HEK293 (cell line): Measurements from ENCODE around the gene SLK.
A peak's percentile ranks its signal among the peaks of the same experiment; 100 is the strongest.

Experiments used
- CTCF ChIA-PET: fragments of 350-600 bp; formaldehyde crosslinking; extraction: SDS; loops from one replicate; lab custom pipeline; 2021; ENCODE audit warnings: antibody characterized with exemption; lab: Yijun Ruan, JAX
- POLR2A ChIA-PET: fragments of 300-600 bp; formaldehyde crosslinking; extraction: SDS; loops from one replicate; lab custom pipeline; 2020; ENCODE audit warnings: antibody characterized with exemption, inconsistent platforms; lab: Yijun Ruan, JAX
- H3K27ac ChIP-seq: fragments of 200-500 bp; sonication (Bioruptor generic); 2 replicates; pipeline ENCODE4 v1.5.1; 2014; ENCODE audit warnings: low read depth, low read length, control low read depth, inconsistent platforms; ENCODE audit errors: extremely low read depth
- H3K36me3 ChIP-seq, 2 experiments: fragments of 200-500 bp in 1 of 2; sonication (Bioruptor generic) in 1 of 2; 1 replicate in 1 of 2; 2 replicates in 1 of 2; pipeline ENCODE4 v1.5.1; 2014 to 2017; ENCODE audit warnings: inconsistent platforms in 2 of 2, low read length in 2 of 2; ENCODE audit not compliant: control insufficient read depth in 2 of 2, insufficient read depth in 1 of 2
- H3K4me1 ChIP-seq: fragments of 200-500 bp; sonication (Bioruptor generic); 2 replicates; pipeline ENCODE4 v1.5.1; 2014; ENCODE audit warnings: mild to moderate bottlenecking, low read length, inconsistent platforms; ENCODE audit not compliant: control insufficient read depth, insufficient read depth
- H3K4me3 ChIP-seq: 2 replicates; pipeline ENCODE4 v1.5.1; 2011; ENCODE audit warnings: low read depth, mild to moderate bottlenecking, control low read depth, low read length, moderate library complexity
- H3K9me3 ChIP-seq: fragments of 200-500 bp; sonication (Bioruptor generic); 2 replicates; pipeline ENCODE4 v1.5.1; 2014; ENCODE audit warnings: low read depth, low read length, inconsistent platforms; ENCODE audit not compliant: control insufficient read depth, insufficient read depth
- GLI2 ChIP-seq: fragments of 450-650 bp; formaldehyde crosslinking; IDR thresholded peaks from 2 replicates; pipeline ENCODE4; 2017; ENCODE audit warnings: missing biosample characterization, missing genetic modification characterization, low read depth, borderline replicate concordance
- KLF10 ChIP-seq: fragments of 450-650 bp; IDR thresholded peaks from 2 replicates; pipeline ENCODE4 v1.5.1; 2018; ENCODE audit warnings: missing biosample characterization, mild to moderate bottlenecking, missing genetic modification characterization
- KLF16 ChIP-seq: fragments of 450-650 bp; formaldehyde crosslinking; IDR thresholded peaks from 2 replicates; pipeline ENCODE4 v1.5.1; 2017; ENCODE audit warnings: missing biosample characterization, missing genetic modification characterization
- MYNN ChIP-seq: fragments of 450-650 bp; formaldehyde crosslinking; IDR thresholded peaks from 2 replicates; pipeline ENCODE4 v1.5.1; 2016; ENCODE audit warnings: missing biosample characterization, missing genetic modification characterization, borderline replicate concordance
- SALL2 ChIP-seq: fragments of 450-650 bp; formaldehyde crosslinking; IDR thresholded peaks from 2 replicates; pipeline ENCODE4 v1.5.0; 2017; ENCODE audit warnings: missing biosample characterization, mild to moderate bottlenecking, missing genetic modification characterization, borderline replicate concordance
- SP2 ChIP-seq: fragments of 450-650 bp; formaldehyde crosslinking; IDR thresholded peaks from 2 replicates; pipeline ENCODE4 v1.5.1; 2016; ENCODE audit warnings: missing biosample characterization, missing genetic modification characterization
- YY1 ChIP-seq: fragments of 450-650 bp; formaldehyde crosslinking; IDR thresholded peaks from 2 replicates; pipeline ENCODE4 v1.5.1; 2018; ENCODE audit warnings: missing biosample characterization, missing genetic modification characterization
- ZBTB1 ChIP-seq: fragments of 450-650 bp; formaldehyde crosslinking; IDR thresholded peaks from 2 replicates; pipeline ENCODE4 v1.5.1; 2016; ENCODE audit warnings: missing biosample characterization, missing genetic modification characterization
- ZBTB8A ChIP-seq: fragments of 450-650 bp; formaldehyde crosslinking; IDR thresholded peaks from 2 replicates; pipeline ENCODE4 v1.5.1; 2016; ENCODE audit warnings: missing biosample characterization, missing genetic modification characterization
- ZFHX2 ChIP-seq: fragments of 450-650 bp; formaldehyde crosslinking; conservative IDR thresholded peaks from 2 replicates; pipeline ENCODE4 v1.5.1; 2016; ENCODE audit warnings: missing biosample characterization, missing genetic modification characterization
- ZFP3 ChIP-seq: fragments of 450-650 bp; formaldehyde crosslinking; IDR thresholded peaks from 2 replicates; pipeline ENCODE4 v1.5.1; 2016; ENCODE audit warnings: low read depth, missing biosample characterization, missing genetic modification characterization
- ZIC2 ChIP-seq: fragments of 450-650 bp; formaldehyde crosslinking; IDR thresholded peaks from 2 replicates; pipeline ENCODE4 v1.5.1; 2016; ENCODE audit warnings: missing biosample characterization, missing genetic modification characterization
- ZNF121 ChIP-seq: fragments of 450-650 bp; formaldehyde crosslinking; IDR thresholded peaks from 2 replicates; pipeline ENCODE4 v1.5.1; 2016; ENCODE audit warnings: missing biosample characterization, missing genetic modification characterization
- ZNF23 ChIP-seq: fragments of 450-650 bp; formaldehyde crosslinking; IDR thresholded peaks from 2 replicates; pipeline ENCODE4 v1.5.1; 2016; ENCODE audit warnings: missing biosample characterization, missing genetic modification characterization, borderline replicate concordance
- ZNF335 ChIP-seq: fragments of 450-650 bp; formaldehyde crosslinking; conservative IDR thresholded peaks from 2 replicates; pipeline ENCODE4 v1.5.1; 2016; ENCODE audit warnings: missing biosample characterization, missing genetic modification characterization
- ZNF350 ChIP-seq: fragments of 450-650 bp; formaldehyde crosslinking; IDR thresholded peaks from 2 replicates; pipeline ENCODE4 v1.5.0; 2017; ENCODE audit warnings: missing biosample characterization, mild to moderate bottlenecking, missing genetic modification characterization
- ZNF416 ChIP-seq: fragments of 450-650 bp; formaldehyde crosslinking; IDR thresholded peaks from 2 replicates; pipeline ENCODE4 v1.5.1; 2016; ENCODE audit warnings: missing biosample characterization, missing genetic modification characterization
- ZNF433 ChIP-seq: fragments of 450-650 bp; formaldehyde crosslinking; IDR thresholded peaks from 2 replicates; pipeline ENCODE4 v1.5.1; 2016; ENCODE audit warnings: missing biosample characterization, missing genetic modification characterization, low read depth
- ZNF473 ChIP-seq: fragments of 450-650 bp; formaldehyde crosslinking; IDR thresholded peaks from 2 replicates; pipeline ENCODE4 v1.5.1; 2017; ENCODE audit warnings: missing biosample characterization, missing genetic modification characterization
- ZNF600 ChIP-seq: fragments of 450-650 bp; formaldehyde crosslinking; IDR thresholded peaks from 2 replicates; pipeline ENCODE4 v1.5.1; 2016; ENCODE audit warnings: missing biosample characterization, missing genetic modification characterization
- ZNF610 ChIP-seq: fragments of 450-650 bp; formaldehyde crosslinking; IDR thresholded peaks from 2 replicates; pipeline ENCODE4 v1.5.1; 2016; ENCODE audit warnings: missing biosample characterization, missing genetic modification characterization, borderline replicate concordance
- ZNF658 ChIP-seq: fragments of 450-650 bp; formaldehyde crosslinking; IDR thresholded peaks from 2 replicates; pipeline ENCODE4; 2016; ENCODE audit warnings: missing biosample characterization, missing genetic modification characterization
- ZNF677 ChIP-seq: fragments of 450-650 bp; IDR thresholded peaks from 2 replicates; pipeline ENCODE4 v1.5.0; 2018; ENCODE audit warnings: missing biosample characterization, mild to moderate bottlenecking, missing genetic modification characterization, moderate library complexity
- ZNF776 ChIP-seq: fragments of 450-650 bp; formaldehyde crosslinking; IDR thresholded peaks from 2 replicates; pipeline ENCODE4 v1.5.0; 2017; ENCODE audit warnings: missing biosample characterization, missing genetic modification characterization, borderline replicate concordance
- ZNF791 ChIP-seq: fragments of 450-650 bp; formaldehyde crosslinking; IDR thresholded peaks from 2 replicates; pipeline ENCODE4 v1.5.1; 2016; ENCODE audit warnings: missing biosample characterization, missing genetic modification characterization
- ZSCAN30 ChIP-seq: fragments of 450-650 bp; IDR thresholded peaks from 2 replicates; pipeline ENCODE4 v1.5.1; 2018; ENCODE audit warnings: missing biosample characterization, mild to moderate bottlenecking, missing genetic modification characterization, moderate library complexity
- ZXDB ChIP-seq: fragments of 450-650 bp; formaldehyde crosslinking; IDR thresholded peaks from 2 replicates; pipeline ENCODE4 v1.5.1; 2016; ENCODE audit warnings: missing biosample characterization, missing genetic modification characterization
- TF ChIP-seq, protein P1 (sequence below): fragments of 450-650 bp; formaldehyde crosslinking; IDR thresholded peaks from 2 replicates; pipeline ENCODE4 v1.5.1; 2016; ENCODE audit warnings: missing biosample characterization, missing genetic modification characterization, low read depth
- TF ChIP-seq, protein P2 (sequence below): fragments of 450-650 bp; formaldehyde crosslinking; IDR thresholded peaks from 2 replicates; pipeline ENCODE4 v1.5.1; 2017; ENCODE audit warnings: missing biosample characterization, missing genetic modification characterization
- TF ChIP-seq, protein P3 (sequence below): fragments of 450-650 bp; formaldehyde crosslinking; IDR thresholded peaks from 2 replicates; pipeline ENCODE4 v1.5.1; 2017; ENCODE audit warnings: missing biosample characterization, missing genetic modification characterization
- TF ChIP-seq, protein P4 (sequence below): fragments of 450-650 bp; formaldehyde crosslinking; IDR thresholded peaks from 2 replicates; pipeline ENCODE4 v1.5.1; 2016; ENCODE audit warnings: missing biosample characterization, missing genetic modification characterization

Gene SLK

DNA sequence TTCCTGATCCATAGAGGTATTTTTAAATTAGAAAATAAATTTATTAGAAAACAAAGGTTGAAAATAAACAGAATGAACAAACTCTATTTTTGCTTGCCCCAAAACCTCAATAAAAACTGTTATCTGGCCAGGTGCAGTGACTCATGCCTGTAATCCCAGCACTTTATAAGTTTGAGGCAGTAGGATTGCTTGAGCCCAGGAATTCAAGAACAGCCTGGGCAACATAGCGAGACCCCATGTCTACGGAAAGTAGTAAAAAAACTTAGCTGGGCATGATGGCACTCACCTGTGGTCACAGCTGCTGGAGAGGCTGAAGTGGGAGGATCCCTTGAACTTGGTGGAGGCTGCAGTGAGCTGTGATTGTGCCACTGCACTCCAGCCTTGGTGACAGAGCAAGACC is 10.3 kb downstream of the SLK start (continued):
- TF ChIP-seq ZNF473 (tag by site-specific recombination) (no peak), ZXDB (no peak), KLF16 (tag by site-specific recombination) (no peak), ZNF791 (tag by site-specific recombination) (no peak)

DNA sequence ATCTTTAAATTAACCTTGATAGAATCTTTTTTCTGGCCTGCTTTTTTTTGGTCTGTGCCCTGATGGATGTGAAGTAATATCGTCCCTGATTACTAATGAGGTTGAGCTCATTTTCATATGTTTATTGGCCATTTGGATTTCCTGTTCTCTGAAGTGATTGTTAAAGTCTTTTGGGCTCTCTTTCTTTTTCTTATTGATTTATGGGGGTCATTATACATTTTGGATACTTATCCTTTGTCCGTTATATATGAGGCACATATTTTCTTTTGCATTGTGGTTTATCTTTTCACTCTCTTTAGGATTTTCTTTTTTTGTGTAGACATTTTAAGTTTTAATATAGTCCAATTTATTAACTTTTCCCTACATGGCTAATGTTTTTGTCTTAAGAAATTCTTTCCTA is 12.6 kb downstream of the SLK start:
- H3K36me3 ChIP-seq, result no peaks in the 10 kb centered on the region
- no peak for TF ChIP-seq GLI2 (tag by site-specific recombination)
- no peak for TF ChIP-seq ZIC2
- 0 out of 2 replicates have a peak, but pooled peaks have one; percentile 25 for TF ChIP-seq ZNF600 (tag by site-specific recombination)
- TF ChIP-seq ZNF776 (tag by site-specific recombination), result no peak
- TF ChIP-seq, protein P1, sequence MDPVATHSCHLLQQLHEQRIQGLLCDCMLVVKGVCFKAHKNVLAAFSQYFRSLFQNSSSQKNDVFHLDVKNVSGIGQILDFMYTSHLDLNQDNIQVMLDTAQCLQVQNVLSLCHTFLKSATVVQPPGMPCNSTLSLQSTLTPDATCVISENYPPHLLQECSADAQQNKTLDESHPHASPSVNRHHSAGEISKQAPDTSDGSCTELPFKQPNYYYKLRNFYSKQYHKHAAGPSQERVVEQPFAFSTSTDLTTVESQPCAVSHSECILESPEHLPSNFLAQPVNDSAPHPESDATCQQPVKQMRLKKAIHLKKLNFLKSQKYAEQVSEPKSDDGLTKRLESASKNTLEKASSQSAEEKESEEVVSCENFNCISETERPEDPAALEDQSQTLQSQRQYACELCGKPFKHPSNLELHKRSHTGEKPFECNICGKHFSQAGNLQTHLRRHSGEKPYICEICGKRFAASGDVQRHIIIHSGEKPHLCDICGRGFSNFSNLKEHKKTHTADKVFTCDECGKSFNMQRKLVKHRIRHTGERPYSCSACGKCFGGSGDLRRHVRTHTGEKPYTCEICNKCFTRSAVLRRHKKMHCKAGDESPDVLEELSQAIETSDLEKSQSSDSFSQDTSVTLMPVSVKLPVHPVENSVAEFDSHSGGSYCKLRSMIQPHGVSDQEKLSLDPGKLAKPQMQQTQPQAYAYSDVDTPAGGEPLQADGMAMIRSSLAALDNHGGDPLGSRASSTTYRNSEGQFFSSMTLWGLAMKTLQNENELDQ (tag by site-specific recombination), result no peak
- no peak for TF ChIP-seq SP2 (tag by site-specific recombination)
- TF ChIP-seq ZNF416, result no peak
- TF ChIP-seq, protein P2, sequence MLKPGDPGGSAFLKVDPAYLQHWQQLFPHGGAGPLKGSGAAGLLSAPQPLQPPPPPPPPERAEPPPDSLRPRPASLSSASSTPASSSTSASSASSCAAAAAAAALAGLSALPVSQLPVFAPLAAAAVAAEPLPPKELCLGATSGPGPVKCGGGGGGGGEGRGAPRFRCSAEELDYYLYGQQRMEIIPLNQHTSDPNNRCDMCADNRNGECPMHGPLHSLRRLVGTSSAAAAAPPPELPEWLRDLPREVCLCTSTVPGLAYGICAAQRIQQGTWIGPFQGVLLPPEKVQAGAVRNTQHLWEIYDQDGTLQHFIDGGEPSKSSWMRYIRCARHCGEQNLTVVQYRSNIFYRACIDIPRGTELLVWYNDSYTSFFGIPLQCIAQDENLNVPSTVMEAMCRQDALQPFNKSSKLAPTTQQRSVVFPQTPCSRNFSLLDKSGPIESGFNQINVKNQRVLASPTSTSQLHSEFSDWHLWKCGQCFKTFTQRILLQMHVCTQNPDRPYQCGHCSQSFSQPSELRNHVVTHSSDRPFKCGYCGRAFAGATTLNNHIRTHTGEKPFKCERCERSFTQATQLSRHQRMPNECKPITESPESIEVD (tag by site-specific recombination), result peak; percentile 97
- peak; percentile 46 for TF ChIP-seq KLF16 (tag by site-specific recombination)
- TF ChIP-seq ZNF677 (tag by site-specific recombination), result no peak
- TF ChIP-seq, protein P3, sequence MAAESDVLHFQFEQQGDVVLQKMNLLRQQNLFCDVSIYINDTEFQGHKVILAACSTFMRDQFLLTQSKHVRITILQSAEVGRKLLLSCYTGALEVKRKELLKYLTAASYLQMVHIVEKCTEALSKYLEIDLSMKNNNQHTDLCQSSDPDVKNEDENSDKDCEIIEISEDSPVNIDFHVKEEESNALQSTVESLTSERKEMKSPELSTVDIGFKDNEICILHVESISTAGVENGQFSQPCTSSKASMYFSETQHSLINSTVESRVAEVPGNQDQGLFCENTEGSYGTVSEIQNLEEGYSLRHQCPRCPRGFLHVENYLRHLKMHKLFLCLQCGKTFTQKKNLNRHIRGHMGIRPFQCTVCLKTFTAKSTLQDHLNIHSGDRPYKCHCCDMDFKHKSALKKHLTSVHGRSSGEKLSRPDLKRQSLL, result no peak
- TF ChIP-seq ZBTB1 (tag by site-specific recombination), result no peak
- no peak for TF ChIP-seq MYNN (tag by site-specific recombination)
- no peak for TF ChIP-seq ZSCAN30 (tag by site-specific recombination)
- TF ChIP-seq ZNF23, result no peak
- TF ChIP-seq YY1 (tag by site-specific recombination), result no peak; the same call in 1 of the 2 replicates
- no peak for TF ChIP-seq ZFP3 (tag by site-specific recombination)
- no peak for TF ChIP-seq ZFHX2
- TF ChIP-seq ZNF350 (tag by site-specific recombination), result no peak
- TF ChIP-seq, protein P4, sequence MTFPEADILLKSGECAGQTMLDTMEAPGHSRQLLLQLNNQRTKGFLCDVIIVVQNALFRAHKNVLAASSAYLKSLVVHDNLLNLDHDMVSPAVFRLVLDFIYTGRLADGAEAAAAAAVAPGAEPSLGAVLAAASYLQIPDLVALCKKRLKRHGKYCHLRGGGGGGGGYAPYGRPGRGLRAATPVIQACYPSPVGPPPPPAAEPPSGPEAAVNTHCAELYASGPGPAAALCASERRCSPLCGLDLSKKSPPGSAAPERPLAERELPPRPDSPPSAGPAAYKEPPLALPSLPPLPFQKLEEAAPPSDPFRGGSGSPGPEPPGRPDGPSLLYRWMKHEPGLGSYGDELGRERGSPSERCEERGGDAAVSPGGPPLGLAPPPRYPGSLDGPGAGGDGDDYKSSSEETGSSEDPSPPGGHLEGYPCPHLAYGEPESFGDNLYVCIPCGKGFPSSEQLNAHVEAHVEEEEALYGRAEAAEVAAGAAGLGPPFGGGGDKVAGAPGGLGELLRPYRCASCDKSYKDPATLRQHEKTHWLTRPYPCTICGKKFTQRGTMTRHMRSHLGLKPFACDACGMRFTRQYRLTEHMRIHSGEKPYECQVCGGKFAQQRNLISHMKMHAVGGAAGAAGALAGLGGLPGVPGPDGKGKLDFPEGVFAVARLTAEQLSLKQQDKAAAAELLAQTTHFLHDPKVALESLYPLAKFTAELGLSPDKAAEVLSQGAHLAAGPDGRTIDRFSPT, result peak; percentile 65; the same call in 1 of the 2 replicates
- TF ChIP-seq SALL2 (tag by site-specific recombination), result no peak
- no peak for TF ChIP-seq ZNF433 (tag by site-specific recombination)
- no peak for TF ChIP-seq KLF10 (tag by site-specific recombination)
- TF ChIP-seq ZNF610 (tag by site-specific recombination), result no peak
- no peak for TF ChIP-seq ZNF335 (tag by site-specific recombination)
- TF ChIP-seq ZNF658 (tag by site-specific recombination), result no peak
- TF ChIP-seq ZNF121, result no peak
- peak; percentile 44; the same call in 1 of the 2 replicates for TF ChIP-seq ZBTB8A (tag by site-specific recombination)

More for the DNA sequence above, 12.6 kb downstream of the SLK start:
- POLR2A ChIA-PET, result no interaction called here
- CTCF ChIA-PET, result interaction anchor here (0.6 to 1.2 kb wide), 2 partner anchors 61 to 91 kb away, joined by 3 to 4 read pairs; no protein-coding TSS in a partner anchor
- Histone ChIP-seq H3K4me3 (no peak overlapping the region), H3K27ac (no peak overlapping the region), H3K4me1 (peaks cover 12% of the 10 kb centered on the region), H3K9me3 (no peaks in the 10 kb centered on the region)
